Upper lobe of right lung (tissue), 1 donor: ENCODE measurements around the gene NAV3. TPM values are rescaled to one million over a fixed set of nuclear protein-coding genes. Genes with fewer than 3 reads are reported as not detected.

Experiments
- ATAC-seq: fragments of 200-7000 bp; cut with Tn5 transposase; one replicate; pipeline ENCODE4 v1.9.1; 2020; ENCODE audit warnings: mild to moderate bottlenecking, moderate library complexity
- DNase-seq: peaks from one replicate; pipeline ENCODE4 v3.0.0-alpha.2; 2020
- H3K27ac ChIP-seq: fragments of 200-600 bp; one replicate; pipeline ENCODE4 v1.8.0; 2022
- H3K27me3 ChIP-seq: fragments of 200-600 bp; one replicate; pipeline ENCODE4 v1.8.0; 2022; ENCODE audit warnings: mild to moderate bottlenecking
- H3K36me3 ChIP-seq: fragments of 200-600 bp; one replicate; pipeline ENCODE4 v1.8.0; 2022
- H3K4me1 ChIP-seq: fragments of 200-600 bp; one replicate; pipeline ENCODE4 v1.8.0; 2022
- H3K4me3 ChIP-seq: fragments of 200-600 bp; one replicate; pipeline ENCODE4 v1.8.0; 2022; ENCODE audit warnings: mild to moderate bottlenecking
- H3K9me3 ChIP-seq: fragments of 200-600 bp; one replicate; pipeline ENCODE4 v1.8.0; 2022
- intact Hi-C: fragments of 100-400 bp; cut with DNase I; formaldehyde crosslinking; loops from one replicate; pipeline ENCODE4 v1.11.0; 2022
- total RNA-seq: library from RNA; stranded (reverse); fragmentation: NEBNext Ultra II Directional; extraction: Animal tissue kit (Norgen Biotek cat#: 25700); gene quantifications from one replicate; pipeline ENCODE4 v1.2.1, GENCODE V29; 2021
- TF ChIP-seq, protein P1 (sequence below): fragments of 200-600 bp; IDR thresholded peaks from one replicate; pipeline ENCODE4 v1.8.0; 2022; ENCODE audit warnings: antibody characterized with exemption
- donor health status: DM: no; HTN: yes; CAD: no; lungs with severe emphysema.

Gene NAV3
- total RNA-seq, 1 donor from 2014 or later = 17.8 TPM

- intact Hi-C loops = no loop called here
- no peak for ATAC-seq
- Histone ChIP-seq H3K4me3 (peak overlapping the region; percentile 34), H3K9me3 (no peaks in the 10 kb centered on the region), H3K36me3 (no peaks in the 10 kb centered on the region), H3K4me1 (no peaks in the 10 kb centered on the region), H3K27me3 (no peaks in the 10 kb centered on the region), H3K27ac (no peak overlapping the region)
- TF ChIP-seq, protein P1, sequence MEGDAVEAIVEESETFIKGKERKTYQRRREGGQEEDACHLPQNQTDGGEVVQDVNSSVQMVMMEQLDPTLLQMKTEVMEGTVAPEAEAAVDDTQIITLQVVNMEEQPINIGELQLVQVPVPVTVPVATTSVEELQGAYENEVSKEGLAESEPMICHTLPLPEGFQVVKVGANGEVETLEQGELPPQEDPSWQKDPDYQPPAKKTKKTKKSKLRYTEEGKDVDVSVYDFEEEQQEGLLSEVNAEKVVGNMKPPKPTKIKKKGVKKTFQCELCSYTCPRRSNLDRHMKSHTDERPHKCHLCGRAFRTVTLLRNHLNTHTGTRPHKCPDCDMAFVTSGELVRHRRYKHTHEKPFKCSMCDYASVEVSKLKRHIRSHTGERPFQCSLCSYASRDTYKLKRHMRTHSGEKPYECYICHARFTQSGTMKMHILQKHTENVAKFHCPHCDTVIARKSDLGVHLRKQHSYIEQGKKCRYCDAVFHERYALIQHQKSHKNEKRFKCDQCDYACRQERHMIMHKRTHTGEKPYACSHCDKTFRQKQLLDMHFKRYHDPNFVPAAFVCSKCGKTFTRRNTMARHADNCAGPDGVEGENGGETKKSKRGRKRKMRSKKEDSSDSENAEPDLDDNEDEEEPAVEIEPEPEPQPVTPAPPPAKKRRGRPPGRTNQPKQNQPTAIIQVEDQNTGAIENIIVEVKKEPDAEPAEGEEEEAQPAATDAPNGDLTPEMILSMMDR = no peak
- DNase-seq = no peak
Observed at GRCh38 chr12:78040111-78040510, 209.4 kb downstream of the NAV3 start.

DNA sequence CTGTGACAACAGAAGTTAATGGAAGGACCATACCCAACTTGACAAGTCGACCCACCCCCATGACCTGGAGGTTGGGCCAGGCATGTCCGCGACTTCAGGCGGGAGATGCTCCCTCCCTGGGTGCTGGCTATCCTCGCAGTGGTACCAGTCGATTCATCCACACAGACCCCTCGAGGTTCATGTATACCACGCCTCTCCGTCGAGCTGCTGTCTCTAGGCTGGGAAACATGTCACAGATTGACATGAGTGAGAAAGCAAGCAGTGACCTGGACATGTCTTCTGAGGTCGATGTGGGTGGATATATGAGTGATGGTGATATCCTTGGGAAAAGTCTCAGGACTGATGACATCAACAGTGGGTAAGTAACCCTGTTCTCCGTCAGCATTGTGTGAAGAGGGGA, 220.1 kb downstream of the NAV3 start:
- Histone ChIP-seq H3K4me1 (no peaks in the 10 kb centered on the region), H3K9me3 (no peaks in the 10 kb centered on the region), H3K27me3 (no peaks in the 10 kb centered on the region), H3K36me3 (no peaks in the 10 kb centered on the region), H3K27ac (no peak overlapping the region), H3K4me3 (no peak overlapping the region)
- intact Hi-C loops = no loop called here
- no peak for DNase-seq
- TF ChIP-seq, protein P1 = no peak
- ATAC-seq = no peak

DNA sequence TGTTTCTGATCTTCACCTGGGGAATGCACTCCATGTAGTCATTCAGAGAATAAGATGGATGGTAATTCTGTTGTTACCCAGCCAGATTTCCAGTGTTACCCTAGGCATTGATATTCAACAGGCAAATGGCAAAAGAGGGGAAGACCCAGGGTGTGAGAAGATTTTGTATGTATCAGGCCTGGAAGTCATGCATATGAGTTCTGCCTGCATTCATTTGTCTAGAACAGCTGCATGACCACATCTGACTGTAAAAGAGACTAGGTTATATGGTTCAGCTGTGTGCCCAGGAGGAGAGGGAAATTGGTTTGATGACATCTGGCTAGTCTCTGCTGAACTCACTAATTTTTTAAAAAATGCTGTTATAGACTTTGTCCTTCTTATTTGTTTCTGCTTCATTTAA, 224.9 kb downstream of the NAV3 start:
- H3K4me3 ChIP-seq = no peak overlapping the region
- DNase-seq = no peak
- H3K27ac ChIP-seq = no peak overlapping the region
- no peaks in the 10 kb centered on the region for H3K9me3 ChIP-seq
- intact Hi-C loops = no loop called here
- TF ChIP-seq, protein P1 = no peak
- no peaks in the 10 kb centered on the region for H3K27me3 ChIP-seq
- H3K36me3 ChIP-seq = no peaks in the 10 kb centered on the region
- ATAC-seq = no peak
- no peaks in the 10 kb centered on the region for H3K4me1 ChIP-seq

GRCh38 chr12:78057075-78057474, 226.4 kb downstream of the NAV3 start:
- H3K9me3 ChIP-seq = no peaks in the 10 kb centered on the region
- H3K4me3 ChIP-seq = no peak overlapping the region
- H3K36me3 ChIP-seq = no peaks in the 10 kb centered on the region
- DNase-seq (no peak), ATAC-seq (no peak)
- no peaks in the 10 kb centered on the region for H3K27me3 ChIP-seq
- intact Hi-C loops = no loop called here
- TF ChIP-seq, protein P1 = no peak
- no peak overlapping the region for H3K27ac ChIP-seq
- H3K4me1 ChIP-seq = no peaks in the 10 kb centered on the region

GRCh38 chr12:78060186-78060585, 229.5 kb downstream of the NAV3 start:
- no peak overlapping the region for H3K4me3 ChIP-seq
- no peak for ATAC-seq
- H3K9me3 ChIP-seq = no peaks in the 10 kb centered on the region
- H3K27me3 ChIP-seq = no peaks in the 10 kb centered on the region
- H3K36me3 ChIP-seq = no peaks in the 10 kb centered on the region
- DNase-seq = no peak
- no peaks in the 10 kb centered on the region for H3K4me1 ChIP-seq
- H3K27ac ChIP-seq = no peak overlapping the region
- intact Hi-C loops = no loop called here
- TF ChIP-seq, protein P1 = no peak

- no peak for DNase-seq
- TF ChIP-seq, protein P1 = no peak
Observed at GRCh38 chr12:78062786-78063185, 232.1 kb downstream of the NAV3 start.

More at GRCh38 chr12:78062786-78063185, 232.1 kb downstream of the NAV3 start:
- no peaks in the 10 kb centered on the region for H3K4me1 ChIP-seq
- intact Hi-C loops = no loop called here
- no peak overlapping the region for H3K4me3 ChIP-seq
- H3K27ac ChIP-seq = no peak overlapping the region
- no peak for ATAC-seq
- no peaks in the 10 kb centered on the region for H3K27me3 ChIP-seq
- H3K9me3 ChIP-seq = no peaks in the 10 kb centered on the region
- no peaks in the 10 kb centered on the region for H3K36me3 ChIP-seq
